ENCODE results near the gene CYP1A2.
A peak's percentile ranks its signal among the peaks of the same experiment; 100 is the strongest.

CYP1A2 gene

DNA sequence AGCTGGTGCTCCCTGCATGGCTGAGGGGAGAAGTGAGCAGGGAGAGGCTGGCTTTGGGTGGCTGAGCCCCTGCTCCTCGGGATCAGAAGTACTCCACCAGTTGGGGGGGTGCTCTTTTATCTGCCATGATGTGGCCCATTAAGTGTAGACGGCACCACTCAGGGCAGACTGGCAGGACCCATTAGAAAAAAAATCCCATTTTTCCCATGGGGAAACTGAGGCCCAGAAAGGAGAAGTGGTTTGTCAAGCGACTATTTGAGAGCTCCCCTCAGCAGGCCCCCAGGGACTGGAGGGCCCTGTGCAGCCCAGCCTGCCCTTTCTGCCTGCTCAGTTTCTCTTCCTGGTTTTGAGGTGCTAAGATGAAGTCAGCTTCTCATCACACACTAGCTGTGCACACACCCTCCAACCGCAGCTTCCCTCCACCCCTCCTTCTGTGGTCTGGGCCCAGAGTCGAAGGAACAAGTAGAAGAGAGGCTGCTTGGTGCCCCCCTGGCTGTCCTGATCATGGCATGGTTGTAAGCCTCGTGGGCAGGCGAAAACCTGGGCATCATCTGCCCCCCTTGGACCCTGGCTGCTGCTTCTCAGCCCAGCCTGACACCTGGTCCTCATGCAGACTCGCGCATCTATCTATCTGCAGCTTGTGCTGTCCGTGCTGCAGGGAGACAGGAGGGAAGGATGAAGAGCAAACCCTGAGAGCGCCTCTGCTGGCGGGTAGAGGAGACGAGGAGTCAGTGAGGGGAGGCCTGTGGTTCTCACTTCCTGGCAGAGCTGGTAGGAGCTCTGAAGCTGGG lies 38.8 kb downstream of the CYP1A2 start (continued):
- TF ChIP-seq, protein P1, sequence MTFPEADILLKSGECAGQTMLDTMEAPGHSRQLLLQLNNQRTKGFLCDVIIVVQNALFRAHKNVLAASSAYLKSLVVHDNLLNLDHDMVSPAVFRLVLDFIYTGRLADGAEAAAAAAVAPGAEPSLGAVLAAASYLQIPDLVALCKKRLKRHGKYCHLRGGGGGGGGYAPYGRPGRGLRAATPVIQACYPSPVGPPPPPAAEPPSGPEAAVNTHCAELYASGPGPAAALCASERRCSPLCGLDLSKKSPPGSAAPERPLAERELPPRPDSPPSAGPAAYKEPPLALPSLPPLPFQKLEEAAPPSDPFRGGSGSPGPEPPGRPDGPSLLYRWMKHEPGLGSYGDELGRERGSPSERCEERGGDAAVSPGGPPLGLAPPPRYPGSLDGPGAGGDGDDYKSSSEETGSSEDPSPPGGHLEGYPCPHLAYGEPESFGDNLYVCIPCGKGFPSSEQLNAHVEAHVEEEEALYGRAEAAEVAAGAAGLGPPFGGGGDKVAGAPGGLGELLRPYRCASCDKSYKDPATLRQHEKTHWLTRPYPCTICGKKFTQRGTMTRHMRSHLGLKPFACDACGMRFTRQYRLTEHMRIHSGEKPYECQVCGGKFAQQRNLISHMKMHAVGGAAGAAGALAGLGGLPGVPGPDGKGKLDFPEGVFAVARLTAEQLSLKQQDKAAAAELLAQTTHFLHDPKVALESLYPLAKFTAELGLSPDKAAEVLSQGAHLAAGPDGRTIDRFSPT (tag by site-specific recombination; IDR thresholded peaks at IDR 0.05): no peak
- TF ChIP-seq FEZF1 (tag by site-specific recombination; IDR thresholded peaks at IDR 0.05): no peak
- no peak for TF ChIP-seq WT1 (tag by site-specific recombination; IDR thresholded peaks at IDR 0.05)
- TF ChIP-seq ZXDB (tag by site-specific recombination; IDR thresholded peaks at IDR 0.05): peak; percentile 45; the same call in 1 of the 2 replicates
- TF ChIP-seq, protein P2, sequence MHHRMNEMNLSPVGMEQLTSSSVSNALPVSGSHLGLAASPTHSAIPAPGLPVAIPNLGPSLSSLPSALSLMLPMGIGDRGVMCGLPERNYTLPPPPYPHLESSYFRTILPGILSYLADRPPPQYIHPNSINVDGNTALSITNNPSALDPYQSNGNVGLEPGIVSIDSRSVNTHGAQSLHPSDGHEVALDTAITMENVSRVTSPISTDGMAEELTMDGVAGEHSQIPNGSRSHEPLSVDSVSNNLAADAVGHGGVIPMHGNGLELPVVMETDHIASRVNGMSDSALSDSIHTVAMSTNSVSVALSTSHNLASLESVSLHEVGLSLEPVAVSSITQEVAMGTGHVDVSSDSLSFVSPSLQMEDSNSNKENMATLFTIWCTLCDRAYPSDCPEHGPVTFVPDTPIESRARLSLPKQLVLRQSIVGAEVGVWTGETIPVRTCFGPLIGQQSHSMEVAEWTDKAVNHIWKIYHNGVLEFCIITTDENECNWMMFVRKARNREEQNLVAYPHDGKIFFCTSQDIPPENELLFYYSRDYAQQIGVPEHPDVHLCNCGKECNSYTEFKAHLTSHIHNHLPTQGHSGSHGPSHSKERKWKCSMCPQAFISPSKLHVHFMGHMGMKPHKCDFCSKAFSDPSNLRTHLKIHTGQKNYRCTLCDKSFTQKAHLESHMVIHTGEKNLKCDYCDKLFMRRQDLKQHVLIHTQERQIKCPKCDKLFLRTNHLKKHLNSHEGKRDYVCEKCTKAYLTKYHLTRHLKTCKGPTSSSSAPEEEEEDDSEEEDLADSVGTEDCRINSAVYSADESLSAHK (tag by site-specific recombination; IDR thresholded peaks at IDR 0.05): no peak
- TF ChIP-seq, protein P3, sequence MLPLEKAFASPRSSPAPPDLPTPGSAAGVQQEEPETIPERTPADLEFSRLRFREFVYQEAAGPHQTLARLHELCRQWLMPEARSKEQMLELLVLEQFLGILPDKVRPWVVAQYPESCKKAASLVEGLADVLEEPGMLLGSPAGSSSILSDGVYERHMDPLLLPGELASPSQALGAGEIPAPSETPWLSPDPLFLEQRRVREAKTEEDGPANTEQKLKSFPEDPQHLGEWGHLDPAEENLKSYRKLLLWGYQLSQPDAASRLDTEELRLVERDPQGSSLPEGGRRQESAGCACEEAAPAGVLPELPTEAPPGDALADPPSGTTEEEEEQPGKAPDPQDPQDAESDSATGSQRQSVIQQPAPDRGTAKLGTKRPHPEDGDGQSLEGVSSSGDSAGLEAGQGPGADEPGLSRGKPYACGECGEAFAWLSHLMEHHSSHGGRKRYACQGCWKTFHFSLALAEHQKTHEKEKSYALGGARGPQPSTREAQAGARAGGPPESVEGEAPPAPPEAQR (tag by site-specific recombination; IDR thresholded peaks at IDR 0.05): no peak
- no peak for TF ChIP-seq MEIS1 (CRISPR knock-in tag; IDR thresholded peaks at IDR 0.05; ENCODE audit: borderline replicate concordance)
- TF ChIP-seq, protein P4, sequence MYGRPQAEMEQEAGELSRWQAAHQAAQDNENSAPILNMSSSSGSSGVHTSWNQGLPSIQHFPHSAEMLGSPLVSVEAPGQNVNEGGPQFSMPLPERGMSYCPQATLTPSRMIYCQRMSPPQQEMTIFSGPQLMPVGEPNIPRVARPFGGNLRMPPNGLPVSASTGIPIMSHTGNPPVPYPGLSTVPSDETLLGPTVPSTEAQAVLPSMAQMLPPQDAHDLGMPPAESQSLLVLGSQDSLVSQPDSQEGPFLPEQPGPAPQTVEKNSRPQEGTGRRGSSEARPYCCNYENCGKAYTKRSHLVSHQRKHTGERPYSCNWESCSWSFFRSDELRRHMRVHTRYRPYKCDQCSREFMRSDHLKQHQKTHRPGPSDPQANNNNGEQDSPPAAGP (tag by site-specific recombination; IDR thresholded peaks at IDR 0.05): peak; percentile 59; the same call in 1 of the 2 replicates
- no peak for TF ChIP-seq HOXD13 (CRISPR knock-in tag; IDR thresholded peaks at IDR 0.05; ENCODE audit: borderline replicate concordance)
- no peak for TF ChIP-seq SCRT1 (tag by site-specific recombination; IDR thresholded peaks at IDR 0.05; ENCODE audit: borderline replicate concordance)
- TF ChIP-seq, protein P5, sequence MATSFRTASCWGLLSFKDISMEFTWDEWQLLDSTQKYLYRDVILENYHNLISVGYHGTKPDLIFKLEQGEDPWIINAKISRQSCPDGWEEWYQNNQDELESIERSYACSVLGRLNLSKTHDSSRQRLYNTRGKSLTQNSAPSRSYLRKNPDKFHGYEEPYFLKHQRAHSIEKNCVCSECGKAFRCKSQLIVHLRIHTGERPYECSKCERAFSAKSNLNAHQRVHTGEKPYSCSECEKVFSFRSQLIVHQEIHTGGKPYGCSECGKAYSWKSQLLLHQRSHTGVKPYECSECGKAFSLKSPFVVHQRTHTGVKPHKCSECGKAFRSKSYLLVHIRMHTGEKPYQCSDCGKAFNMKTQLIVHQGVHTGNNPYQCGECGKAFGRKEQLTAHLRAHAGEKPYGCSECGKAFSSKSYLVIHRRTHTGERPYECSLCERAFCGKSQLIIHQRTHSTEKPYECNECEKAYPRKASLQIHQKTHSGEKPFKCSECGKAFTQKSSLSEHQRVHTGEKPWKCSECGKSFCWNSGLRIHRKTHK (tag by site-specific recombination; IDR thresholded peaks at IDR 0.05): no peak
- TF ChIP-seq ZNF138 (tag by site-specific recombination; IDR thresholded peaks at IDR 0.05; ENCODE audit: borderline replicate concordance): no peak
- TF ChIP-seq ZNF239 (tag by site-specific recombination; IDR thresholded peaks at IDR 0.05): no peak
- TF ChIP-seq, protein P6, sequence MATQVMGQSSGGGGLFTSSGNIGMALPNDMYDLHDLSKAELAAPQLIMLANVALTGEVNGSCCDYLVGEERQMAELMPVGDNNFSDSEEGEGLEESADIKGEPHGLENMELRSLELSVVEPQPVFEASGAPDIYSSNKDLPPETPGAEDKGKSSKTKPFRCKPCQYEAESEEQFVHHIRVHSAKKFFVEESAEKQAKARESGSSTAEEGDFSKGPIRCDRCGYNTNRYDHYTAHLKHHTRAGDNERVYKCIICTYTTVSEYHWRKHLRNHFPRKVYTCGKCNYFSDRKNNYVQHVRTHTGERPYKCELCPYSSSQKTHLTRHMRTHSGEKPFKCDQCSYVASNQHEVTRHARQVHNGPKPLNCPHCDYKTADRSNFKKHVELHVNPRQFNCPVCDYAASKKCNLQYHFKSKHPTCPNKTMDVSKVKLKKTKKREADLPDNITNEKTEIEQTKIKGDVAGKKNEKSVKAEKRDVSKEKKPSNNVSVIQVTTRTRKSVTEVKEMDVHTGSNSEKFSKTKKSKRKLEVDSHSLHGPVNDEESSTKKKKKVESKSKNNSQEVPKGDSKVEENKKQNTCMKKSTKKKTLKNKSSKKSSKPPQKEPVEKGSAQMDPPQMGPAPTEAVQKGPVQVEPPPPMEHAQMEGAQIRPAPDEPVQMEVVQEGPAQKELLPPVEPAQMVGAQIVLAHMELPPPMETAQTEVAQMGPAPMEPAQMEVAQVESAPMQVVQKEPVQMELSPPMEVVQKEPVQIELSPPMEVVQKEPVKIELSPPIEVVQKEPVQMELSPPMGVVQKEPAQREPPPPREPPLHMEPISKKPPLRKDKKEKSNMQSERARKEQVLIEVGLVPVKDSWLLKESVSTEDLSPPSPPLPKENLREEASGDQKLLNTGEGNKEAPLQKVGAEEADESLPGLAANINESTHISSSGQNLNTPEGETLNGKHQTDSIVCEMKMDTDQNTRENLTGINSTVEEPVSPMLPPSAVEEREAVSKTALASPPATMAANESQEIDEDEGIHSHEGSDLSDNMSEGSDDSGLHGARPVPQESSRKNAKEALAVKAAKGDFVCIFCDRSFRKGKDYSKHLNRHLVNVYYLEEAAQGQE (tag by site-specific recombination; IDR thresholded peaks at IDR 0.05): 0 out of 2 replicates have a peak, but pooled peaks have one; percentile 31
- TF ChIP-seq, protein P7, sequence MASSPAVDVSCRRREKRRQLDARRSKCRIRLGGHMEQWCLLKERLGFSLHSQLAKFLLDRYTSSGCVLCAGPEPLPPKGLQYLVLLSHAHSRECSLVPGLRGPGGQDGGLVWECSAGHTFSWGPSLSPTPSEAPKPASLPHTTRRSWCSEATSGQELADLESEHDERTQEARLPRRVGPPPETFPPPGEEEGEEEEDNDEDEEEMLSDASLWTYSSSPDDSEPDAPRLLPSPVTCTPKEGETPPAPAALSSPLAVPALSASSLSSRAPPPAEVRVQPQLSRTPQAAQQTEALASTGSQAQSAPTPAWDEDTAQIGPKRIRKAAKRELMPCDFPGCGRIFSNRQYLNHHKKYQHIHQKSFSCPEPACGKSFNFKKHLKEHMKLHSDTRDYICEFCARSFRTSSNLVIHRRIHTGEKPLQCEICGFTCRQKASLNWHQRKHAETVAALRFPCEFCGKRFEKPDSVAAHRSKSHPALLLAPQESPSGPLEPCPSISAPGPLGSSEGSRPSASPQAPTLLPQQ (tag by site-specific recombination; IDR thresholded peaks at IDR 0.05): peak; percentile 63
- no peak for TF ChIP-seq ZNF324 (tag by site-specific recombination; IDR thresholded peaks at IDR 0.05)
- TF ChIP-seq ZEB2 (tag by site-specific recombination; IDR thresholded peaks at IDR 0.05): peak; percentile 76
- TF ChIP-seq ZNF549 (tag by site-specific recombination; IDR thresholded peaks at IDR 0.05): no peak
- TF ChIP-seq, protein P8, sequence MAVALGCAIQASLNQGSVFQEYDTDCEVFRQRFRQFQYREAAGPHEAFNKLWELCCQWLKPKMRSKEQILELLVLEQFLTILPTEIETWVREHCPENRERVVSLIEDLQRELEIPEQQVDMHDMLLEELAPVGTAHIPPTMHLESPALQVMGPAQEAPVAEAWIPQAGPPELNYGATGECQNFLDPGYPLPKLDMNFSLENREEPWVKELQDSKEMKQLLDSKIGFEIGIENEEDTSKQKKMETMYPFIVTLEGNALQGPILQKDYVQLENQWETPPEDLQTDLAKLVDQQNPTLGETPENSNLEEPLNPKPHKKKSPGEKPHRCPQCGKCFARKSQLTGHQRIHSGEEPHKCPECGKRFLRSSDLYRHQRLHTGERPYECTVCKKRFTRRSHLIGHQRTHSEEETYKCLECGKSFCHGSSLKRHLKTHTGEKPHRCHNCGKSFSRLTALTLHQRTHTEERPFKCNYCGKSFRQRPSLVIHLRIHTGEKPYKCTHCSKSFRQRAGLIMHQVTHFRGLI (tag by site-specific recombination; IDR thresholded peaks at IDR 0.05): peak; percentile 52; the same call in 1 of the 2 replicates
- TF ChIP-seq IKZF3 (tag by site-specific recombination; IDR thresholded peaks at IDR 0.05): no peak; the same call in 1 of the 2 replicates
- TF ChIP-seq ZNF37A (tag by site-specific recombination; IDR thresholded peaks at IDR 0.05): no peak
- TF ChIP-seq ZBTB21 (tag by site-specific recombination; IDR thresholded peaks at IDR 0.05): no peak
- no peak for TF ChIP-seq ZNF140 (tag by site-specific recombination; IDR thresholded peaks at IDR 0.05)

Measured in HEK293 (cell line).